Inflammatory macrophage (primary cell): ENCODE data around the gene SHC4.
"Not testable (repeated sequence)": the region's sequence is repeated elsewhere in the genome, so short reads cannot be mapped to it uniquely, and the experiment has no call there.

Experiments used
- DNase-seq, 2 donors: peaks; one replicate each; pipeline ENCODE4 v3.0.0-alpha.2; 2020 to 2022

The SHC4 gene

DNA sequence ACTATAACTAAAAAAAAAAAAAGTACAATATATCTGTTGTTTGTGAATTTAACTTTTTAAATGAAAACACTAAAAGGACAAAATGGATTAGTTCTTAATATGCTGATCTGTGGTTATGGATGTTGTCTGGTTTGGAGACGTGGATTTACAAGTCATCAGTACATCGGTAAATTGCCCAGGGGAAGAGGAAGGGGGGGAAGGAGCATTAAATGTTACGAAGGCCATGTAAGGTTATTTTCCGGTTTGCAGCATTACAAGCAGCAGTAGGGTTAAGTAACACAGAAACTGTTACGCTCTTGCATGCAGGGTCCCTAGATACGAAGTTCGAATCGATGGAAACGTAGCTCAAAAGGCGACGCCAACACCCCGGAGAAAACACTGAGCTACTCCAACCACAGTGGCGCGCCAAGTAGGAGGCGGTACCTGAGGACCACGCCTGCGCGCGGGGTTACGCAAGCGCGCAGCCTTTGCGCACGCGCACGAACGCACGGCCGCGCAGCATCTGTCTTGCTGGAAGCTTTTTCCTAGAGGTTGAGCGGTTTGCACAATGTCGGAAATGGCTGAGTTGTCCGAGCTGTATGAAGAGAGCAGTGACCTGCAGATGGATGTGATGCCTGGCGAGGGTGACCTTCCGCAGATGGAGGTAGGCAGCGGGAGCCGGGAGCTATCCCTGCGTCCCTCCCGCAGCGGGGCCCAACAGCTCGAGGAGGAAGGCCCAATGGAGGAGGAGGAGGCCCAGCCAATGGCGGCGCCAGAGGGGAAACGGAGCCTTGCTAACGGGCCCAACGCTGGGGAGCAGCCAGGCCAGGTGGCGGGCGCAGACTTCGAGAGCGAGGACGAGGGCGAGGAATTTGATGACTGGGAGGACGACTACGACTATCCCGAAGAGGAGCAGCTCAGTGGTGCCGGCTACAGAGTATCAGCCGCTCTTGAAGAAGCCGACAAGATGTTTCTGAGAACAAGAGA lies 85.8 kb downstream of the SHC4 start, which contains the start of gene EID1:
Gene EID1 (plus strand): TSS at position 505 of the 966 bp plus-strand sequence. CDS start 43 bp downstream, at position 548.
- DNase-seq, result peak; percentile 97

GRCh38 chr15:48876057-48876456 lies 87.7 kb downstream of the SHC4 start:
- no peak for DNase-seq

GRCh38 chr15:48875241-48875960 lies 88.3 kb downstream of the SHC4 start:
- no peak for DNase-seq

DNA sequence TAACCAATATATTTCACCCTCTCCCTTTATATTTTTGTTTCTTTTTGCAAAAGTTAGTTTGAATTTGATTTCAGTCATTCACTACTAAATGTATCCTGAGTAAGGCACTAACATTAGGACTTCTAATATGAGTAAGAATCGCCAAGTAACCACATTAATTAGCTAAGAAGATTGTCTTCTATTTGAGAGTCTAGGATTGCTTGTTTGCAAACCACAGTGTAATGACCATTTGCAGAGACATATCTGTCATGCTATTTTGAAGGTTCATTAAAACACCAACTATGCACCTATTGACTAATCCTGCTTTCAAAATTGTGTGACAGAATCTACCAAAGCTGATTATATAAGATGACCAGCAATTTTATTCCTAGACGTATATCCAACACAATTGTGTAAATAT lies 91.1 kb downstream of the SHC4 start:
- no peak for DNase-seq

- DNase-seq, result no peak
These were observed 92.2 kb downstream of the SHC4 start for GRCh38 chr15:48871542-48871941.

DNA sequence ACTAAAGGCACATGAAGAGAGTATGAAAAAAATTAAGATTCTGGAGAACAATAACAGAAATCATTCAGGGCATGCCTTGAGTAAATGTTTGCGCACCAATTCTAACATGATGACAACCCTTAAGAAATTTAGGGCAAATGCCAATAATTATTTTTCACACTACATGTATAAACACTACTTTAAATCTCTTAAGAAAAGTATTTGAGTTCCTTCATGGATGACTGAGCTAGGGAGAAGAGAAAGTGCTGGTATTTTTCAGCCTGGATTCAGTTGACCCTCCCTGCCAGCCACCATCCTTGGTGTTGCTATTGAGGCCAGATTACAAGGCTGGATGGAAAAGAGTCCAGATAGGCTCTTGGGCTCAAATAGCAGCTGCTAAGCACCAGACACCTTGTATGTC lies 93.8 kb downstream of the SHC4 start:
- no peak for DNase-seq

DNA sequence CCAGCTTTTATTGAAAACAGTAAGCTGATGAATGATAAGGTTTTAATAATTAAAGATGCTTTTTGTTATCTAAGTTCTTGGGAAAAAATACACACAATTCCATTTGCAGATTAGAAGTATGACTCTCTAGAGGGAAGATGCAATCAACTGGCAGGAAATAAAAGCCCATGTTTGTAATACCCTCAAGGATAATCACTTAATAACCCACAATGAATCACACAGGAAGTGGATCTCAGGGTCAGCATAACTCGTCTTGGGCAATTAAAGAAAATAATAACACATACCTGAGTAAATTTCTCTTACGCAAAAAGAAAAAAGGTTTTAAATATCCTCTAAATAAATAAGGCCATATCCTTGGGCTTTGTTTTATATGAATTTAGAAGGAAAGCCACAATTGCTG lies 95.2 kb downstream of the SHC4 start:
- no peak for DNase-seq

DNA sequence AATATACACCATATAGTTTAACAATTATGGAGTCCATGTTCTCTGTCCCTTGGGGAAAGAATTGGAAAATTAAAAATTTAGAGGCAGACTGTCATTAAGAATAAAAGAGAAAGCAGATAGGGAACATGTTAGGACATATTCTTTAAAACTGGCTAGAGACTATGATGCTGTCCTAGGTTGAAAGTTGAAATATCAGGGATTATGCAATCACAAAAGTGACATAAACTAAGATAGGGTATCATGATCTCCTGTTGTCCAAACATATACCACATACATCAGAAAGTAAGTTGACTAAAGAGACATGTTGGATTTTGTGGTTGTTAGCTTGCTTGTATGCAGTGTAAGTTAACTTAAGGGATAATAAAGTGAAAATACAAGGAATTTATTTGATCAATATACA lies 95.7 kb downstream of the SHC4 start:
- DNase-seq, result no peak

DNA sequence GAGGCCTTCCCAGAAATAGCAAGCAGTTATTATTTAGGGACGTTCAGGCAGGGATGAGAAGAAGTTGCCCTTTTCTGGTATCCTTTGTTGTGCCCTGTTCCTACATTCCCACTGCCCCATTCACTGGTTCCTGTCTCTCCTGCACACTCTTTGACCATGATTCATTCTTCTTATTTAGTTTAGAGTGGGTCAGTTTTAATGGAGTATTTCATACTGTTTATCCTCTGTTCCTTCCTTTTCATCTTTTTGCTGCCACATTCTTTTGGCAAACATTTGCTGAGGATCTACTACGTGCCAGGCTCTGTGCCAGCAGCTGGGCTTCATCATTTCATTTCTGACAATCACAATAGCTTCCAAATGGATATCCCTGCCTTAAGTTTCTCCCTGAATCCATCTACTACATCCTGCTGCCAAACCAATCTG lies 97.6 kb downstream of the SHC4 start:
- no peak for DNase-seq

DNA sequence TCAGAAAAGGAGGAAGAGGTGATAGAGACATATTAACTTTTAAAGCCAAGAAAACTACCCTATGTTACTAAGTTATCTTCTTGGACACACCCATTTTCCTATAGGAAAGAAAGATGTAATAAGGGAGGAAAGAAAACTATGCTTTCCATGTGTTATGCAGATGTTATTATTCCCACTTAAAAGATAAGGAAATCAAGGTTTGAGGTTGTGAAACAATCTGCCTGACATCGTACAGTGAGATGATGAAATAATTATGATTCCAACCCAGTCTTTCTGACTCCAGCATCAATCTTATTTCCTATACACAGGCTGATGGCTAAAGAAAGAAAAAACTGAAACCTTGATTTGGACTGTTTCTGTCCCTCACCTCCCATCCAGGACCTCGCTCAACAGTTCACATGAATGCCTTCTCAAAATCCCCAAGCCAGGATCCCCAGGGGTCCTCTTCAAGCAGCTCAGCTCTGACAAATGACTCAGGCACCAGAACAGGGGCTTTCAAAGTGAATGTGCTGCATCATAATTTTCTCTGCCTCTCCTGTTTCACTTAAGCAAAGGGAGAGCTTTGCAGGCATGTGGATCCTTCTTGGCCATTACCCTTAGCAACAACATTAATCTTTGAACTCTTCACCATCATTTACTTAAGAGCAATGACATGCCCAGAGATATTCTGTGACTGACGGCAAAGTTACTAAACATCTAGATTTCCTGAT lies 98.2 kb downstream of the SHC4 start:
- no peak for DNase-seq

DNA sequence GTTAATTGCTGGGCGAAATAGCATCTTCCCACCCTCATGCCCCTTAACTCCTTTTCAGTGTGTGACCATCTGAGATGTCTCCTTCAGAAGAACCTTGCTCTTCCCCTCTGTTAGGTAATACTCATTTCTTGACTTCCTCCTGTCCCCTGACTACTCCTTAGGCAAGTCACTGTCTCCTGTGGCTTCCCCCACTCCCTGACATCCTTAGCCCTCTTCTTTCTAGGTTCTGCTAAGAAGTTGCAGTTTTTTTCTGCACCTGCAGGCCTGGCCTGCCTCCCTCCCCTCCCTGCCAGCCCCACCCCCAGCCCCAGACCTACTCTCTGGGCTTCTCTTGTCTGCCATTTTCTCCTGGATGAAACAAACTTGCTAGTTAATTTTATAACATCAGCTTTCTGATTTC lies 101.0 kb downstream of the SHC4 start:
- DNase-seq, result peak; percentile 43 to 52

DNA sequence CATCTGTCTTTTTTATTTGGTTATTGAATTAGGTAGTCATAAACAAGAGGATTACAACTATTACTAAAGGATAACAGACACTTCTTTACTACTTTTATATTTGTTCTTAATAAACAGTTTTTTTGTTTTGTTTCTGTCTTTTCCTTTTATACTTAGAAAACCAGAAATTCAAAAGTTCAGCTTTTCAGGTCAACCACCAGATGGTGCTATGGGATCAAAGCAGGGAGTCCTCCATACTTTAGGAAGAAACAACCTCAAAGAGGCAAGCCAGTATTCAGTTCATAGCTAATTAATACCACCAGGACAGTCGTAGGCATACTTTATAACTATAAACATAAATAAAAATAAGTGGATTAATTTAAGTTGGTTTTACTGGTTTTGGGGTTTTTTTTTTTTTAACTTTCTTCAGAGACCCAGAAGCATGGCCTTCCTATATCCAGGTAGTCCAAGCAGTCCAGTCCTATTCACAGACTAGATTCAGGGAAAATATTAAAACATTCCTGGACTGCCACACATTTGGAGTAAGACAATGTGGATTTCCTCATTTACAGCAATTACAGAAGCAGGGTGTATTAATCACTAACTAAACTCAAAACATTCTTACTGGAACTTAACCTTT lies 101.8 kb downstream of the SHC4 start:
- peak; percentile 63 to 64 for DNase-seq

DNA sequence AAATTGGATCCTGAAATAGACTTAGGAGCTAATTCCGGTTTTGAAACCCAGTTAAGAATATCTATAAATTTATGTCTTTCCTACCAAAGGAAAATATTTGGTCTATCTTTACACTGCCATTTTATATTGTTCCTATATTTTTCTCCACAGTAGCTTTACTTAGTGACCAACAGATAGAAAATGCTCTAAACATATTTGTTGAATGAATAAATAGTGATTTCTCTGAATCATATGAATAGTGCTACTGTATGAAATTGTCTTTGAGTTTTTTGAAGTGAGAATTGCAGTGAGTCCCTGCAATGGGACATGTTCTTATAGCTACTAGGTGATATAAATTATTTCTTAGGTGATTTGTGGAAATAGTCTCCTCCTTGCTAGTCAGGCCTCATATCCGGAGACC lies 104.3 kb downstream of the SHC4 start:
- no peak for DNase-seq

DNA sequence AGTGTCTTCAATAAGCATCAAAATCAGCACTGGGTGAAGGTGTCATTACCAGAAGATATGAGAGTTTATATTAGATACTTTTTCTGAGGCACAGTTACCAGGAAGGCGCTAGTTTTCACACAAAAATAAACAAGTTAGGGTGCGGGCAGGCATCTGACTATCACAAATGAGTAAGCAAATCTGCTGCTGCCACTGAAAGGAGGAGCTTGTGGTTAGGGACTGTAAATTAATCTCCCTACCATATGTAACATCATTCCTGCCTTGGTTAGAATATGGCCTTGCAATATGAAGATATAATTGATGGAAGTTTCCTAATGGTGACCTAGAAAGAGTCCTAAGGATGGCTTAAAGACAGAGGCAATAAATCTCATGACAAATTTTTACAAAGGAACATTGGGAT lies 105.3 kb downstream of the SHC4 start:
- no peak for DNase-seq

- DNase-seq, result no peak
These were observed 106.8 kb downstream of the SHC4 start for GRCh38 chr15:48856942-48857341.

DNA sequence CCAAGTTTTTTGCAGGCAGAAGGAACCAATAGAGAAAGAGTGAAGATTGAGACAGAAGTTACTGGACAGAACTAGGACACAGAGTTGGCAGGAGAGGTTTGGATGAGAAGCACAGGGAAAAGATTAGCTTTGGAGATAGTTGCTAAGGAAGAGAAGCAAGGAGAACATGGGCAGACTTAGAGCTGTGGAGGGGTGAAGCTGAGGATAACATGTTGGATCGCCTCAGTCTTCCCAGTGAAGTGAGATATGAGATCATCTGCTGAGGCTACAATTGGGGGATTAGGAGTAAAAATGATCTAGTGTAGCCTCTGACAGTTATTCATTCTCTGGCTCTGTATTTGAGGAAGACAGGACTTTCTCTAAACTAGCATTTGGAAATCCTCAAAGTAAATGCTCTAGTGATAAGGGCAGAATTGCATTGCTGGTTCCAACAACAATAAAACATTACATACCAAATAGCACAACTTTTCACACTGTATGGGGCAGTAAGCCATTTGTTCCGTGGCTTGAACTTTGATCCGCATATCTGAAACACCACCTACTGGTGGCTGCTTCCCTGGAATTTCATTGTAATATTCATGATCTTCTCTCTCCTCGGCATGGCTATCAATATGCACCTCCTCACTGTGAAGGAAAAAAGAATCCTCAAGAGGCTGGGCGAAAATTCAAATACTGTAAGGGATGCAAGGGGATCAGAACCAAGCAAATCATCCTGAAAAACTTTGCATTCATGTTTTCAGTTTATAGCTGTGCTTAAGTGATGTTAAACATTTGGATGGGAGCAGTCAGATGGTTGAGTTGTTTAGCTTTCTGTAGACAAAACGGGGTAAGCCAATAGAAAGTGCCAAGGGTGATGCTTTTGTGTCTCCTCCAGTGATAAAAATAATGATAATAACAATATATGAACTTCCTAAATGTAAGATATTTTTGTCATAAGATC lies 107.9 kb downstream of the SHC4 start:
- no peak for DNase-seq

DNA sequence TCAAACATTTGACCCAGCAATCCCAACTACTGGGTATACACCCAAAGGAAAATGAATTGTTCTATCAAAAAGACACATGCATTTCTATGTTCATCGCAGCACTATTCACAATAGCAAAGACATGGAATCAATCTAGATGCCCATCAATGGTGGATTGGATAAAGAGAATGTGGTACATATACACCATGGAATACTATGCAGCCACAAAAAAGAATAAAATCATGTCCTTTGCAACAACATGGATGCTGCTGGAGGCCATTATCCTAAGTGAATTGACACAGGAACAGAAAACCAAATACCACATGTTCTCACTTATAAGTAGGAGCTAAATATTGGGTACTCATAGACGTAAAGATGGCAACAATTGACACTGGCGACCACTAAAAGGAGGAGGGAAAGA lies 109.3 kb downstream of the SHC4 start:
- DNase-seq, result not testable (repeated sequence)

GRCh38 chr15:48851956-48852355 lies 111.8 kb downstream of the SHC4 start:
- no peak for DNase-seq

DNA sequence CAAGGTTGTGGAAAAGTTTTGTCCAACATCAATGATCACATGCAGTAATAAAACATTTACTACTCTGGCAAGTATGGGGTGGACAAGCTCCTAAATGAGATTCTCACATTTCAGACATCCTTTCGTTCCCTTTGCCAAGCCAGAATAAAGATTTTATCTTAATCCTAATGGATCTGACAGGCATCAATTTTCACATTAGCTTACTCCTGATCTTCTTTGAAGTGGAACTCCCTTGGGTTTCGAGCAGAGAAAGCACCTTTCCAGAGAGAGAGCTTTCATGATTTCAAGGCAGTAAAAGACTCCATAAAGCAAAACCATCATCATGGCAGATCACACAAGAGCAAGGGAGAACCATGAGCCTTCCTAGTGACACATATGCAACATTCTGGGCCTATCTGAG lies 113.1 kb downstream of the SHC4 start:
- DNase-seq, result no peak

DNA sequence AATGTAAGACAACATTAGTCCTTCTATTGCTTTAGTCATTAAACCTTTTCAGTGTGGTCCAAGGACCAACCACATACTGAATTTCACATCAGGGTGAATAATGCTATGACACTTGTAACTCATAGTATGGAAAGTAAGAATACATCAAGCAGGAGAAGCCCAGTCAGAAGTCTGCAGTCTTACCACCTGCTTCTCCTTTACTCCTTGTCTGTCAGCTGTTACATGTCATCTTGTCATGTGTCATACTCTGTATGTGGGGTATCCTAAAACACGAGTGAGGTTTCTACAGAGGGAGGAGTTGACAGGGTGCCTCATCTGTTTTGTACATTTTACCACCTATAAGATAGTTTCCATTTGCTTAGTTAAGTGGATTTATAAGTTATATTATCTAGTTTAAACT lies 118.6 kb downstream of the SHC4 start:
- DNase-seq, result no peak

- DNase-seq, result no peak
These were observed 121.2 kb downstream of the SHC4 start for GRCh38 chr15:48842501-48842900.
